ENCODE measurements around the gene SCD5.

Gene SCD5

GRCh38 chr4:82718162-82718940, 80.2 kb downstream of the SCD5 start:
- DNase-seq = no peak

- DNase-seq = no peak
Measured at GRCh38 chr4:82715731-82716617, 82.6 kb downstream of the SCD5 start.

GRCh38 chr4:82713856-82714255, 84.7 kb downstream of the SCD5 start:
- no peak for DNase-seq

- no peak for DNase-seq
Measured at GRCh38 chr4:82712561-82712960, 86.0 kb downstream of the SCD5 start.

GRCh38 chr4:82711158-82711785, 87.3 kb downstream of the SCD5 start:
- DNase-seq = no peak

- no peak for DNase-seq
Measured at GRCh38 chr4:82710197-82710929, 88.2 kb downstream of the SCD5 start.

GRCh38 chr4:82708982-82709381, 89.6 kb downstream of the SCD5 start:
- DNase-seq = no peak

GRCh38 chr4:82706349-82707000, 92.1 kb downstream of the SCD5 start:
- no peak for DNase-seq

- no peak for DNase-seq
Measured at GRCh38 chr4:82705928-82706300, 92.7 kb downstream of the SCD5 start.

GRCh38 chr4:82705169-82705927, 93.2 kb downstream of the SCD5 start:
- DNase-seq = no peak

GRCh38 chr4:82704156-82704555, 94.4 kb downstream of the SCD5 start:
- no peak for DNase-seq

- DNase-seq = no peak
Measured at GRCh38 chr4:82698412-82698811, 100.2 kb downstream of the SCD5 start.

- no peak for DNase-seq
Measured at GRCh38 chr4:82697561-82697960, 101.0 kb downstream of the SCD5 start.

GRCh38 chr4:82696117-82696860, 102.3 kb downstream of the SCD5 start:
- DNase-seq = no peak

- no peak for DNase-seq
Measured at GRCh38 chr4:82694892-82695291, 103.7 kb downstream of the SCD5 start.

- DNase-seq = no peak
Measured at GRCh38 chr4:82694046-82694445, 104.5 kb downstream of the SCD5 start.

GRCh38 chr4:82692101-82692780, 106.4 kb downstream of the SCD5 start:
- DNase-seq = no peak

- no peak for DNase-seq
Measured at GRCh38 chr4:82691431-82691830, 107.2 kb downstream of the SCD5 start.

- DNase-seq = no peak
Measured at GRCh38 chr4:82688091-82688795, 110.4 kb downstream of the SCD5 start.

GRCh38 chr4:82687531-82687930, 111.1 kb downstream of the SCD5 start:
- DNase-seq = no peak

Data from activated CD4-positive, alpha-beta T cell treated with anti-CD3 and anti-CD28 coated beads, Interleukin-10, Interleukin-2, amounts not matched to agents 100 ng/mL and 50 ng/mL, durations not matched to agents 16 hours and 8 hours (primary cell).